Sigmoid colon (tissue), 7 donors: ENCODE results near the gene KLC4. TPM values are rescaled to one million over a fixed set of nuclear protein-coding genes. Genes with fewer than 3 reads are reported as not detected.

Source experiments
- DNase-seq: peaks from one replicate; pipeline ENCODE4 v3.0.0-alpha.2; 2019
- H3K27ac ChIP-seq, 4 donors: fragments of 200-600 bp; sonication (generic); one replicate each; pipeline ENCODE4 v1.5.1; 2016 to 2019; ENCODE audit warnings: mild to moderate bottlenecking in 1 of 4
- H3K27me3 ChIP-seq, 3 donors: fragments of 200-600 bp; sonication (generic); one replicate each; pipeline ENCODE4 v1.5.1; 2019; ENCODE audit warnings: mild to moderate bottlenecking in 1 of 3
- H3K36me3 ChIP-seq, 4 donors: fragments of 200-600 bp; sonication (generic); one replicate each; pipeline ENCODE4 v1.5.1; 2016 to 2019
- H3K4me1 ChIP-seq, 4 donors: fragments of 200-600 bp; sonication (generic); one replicate each; pipeline ENCODE4 v1.5.1; 2017 to 2019
- H3K4me3 ChIP-seq, 4 donors: fragments of 200-600 bp; sonication (generic); one replicate each; pipeline ENCODE4 v1.5.1; 2017 to 2019; ENCODE audit warnings: mild to moderate bottlenecking in 2 of 4, moderate library complexity in 1 of 4
- H3K9me3 ChIP-seq, 4 donors: fragments of 200-600 bp in 3 of 4; sonication (generic) in 3 of 4; one replicate each; pipeline versions ENCODE4 v1.5.1 to v1.6.1; 2013 to 2019
- EP300 ChIP-seq, 4 donors: sonication (generic); formaldehyde crosslinking; IDR thresholded peaks; one replicate each; pipeline ENCODE4 v1.6.1; 2017; ENCODE audit warnings: antibody characterized with exemption in 4 of 4
- POLR2A ChIP-seq, 2 donors: fragments of 450-650 bp; IDR thresholded peaks; one replicate each; pipeline ENCODE4 v1.6.1; 2016; ENCODE audit warnings: antibody characterized with exemption in 2 of 2, mild to moderate bottlenecking in 2 of 2, moderate library complexity in 2 of 2
- POLR2AphosphoS5 ChIP-seq, 4 donors: sonication (generic); formaldehyde crosslinking; IDR thresholded peaks; one replicate each; pipeline ENCODE4 v1.6.1; 2017; ENCODE audit warnings: antibody characterized with exemption in 4 of 4
- WGBS, 2 donors: extraction: QIAGEN DNeasy Blood & Tissue Kit; methylation state at CpG; one replicate each; pipeline ENCODE4 v1.1.7; 2013; 5-methylcytosine and 5-hydroxymethylcytosine counted together
- intact Hi-C: fragments of 100-400 bp; cut with DNase I; formaldehyde crosslinking; loops from one replicate; pipeline ENCODE4 v1.15.1; 2023
- polyA plus RNA-seq, 3 donors: library from polyadenylated mRNA; stranded (reverse); fragments of 200-250 nt; gene quantifications; one replicate each; pipeline ENCODE4 v1.2.3, GENCODE V29; 2013
- total RNA-seq, 4 donors: library from RNA; depleted of rRNA; stranded (reverse); fragments of >200 nt; gene quantifications; one replicate each; pipeline ENCODE4 v1.1.0, GENCODE V29; 2016
- TF ChIP-seq, protein P1 (sequence below), 4 experiments: fragments of 450-650 bp in 3 of 4; fragments of 200-600 bp in 1 of 4; IDR thresholded peaks; one replicate each; pipeline ENCODE4 v1.5.1; 2016 to 2019; ENCODE audit warnings: antibody characterized with exemption in 4 of 4, mild to moderate bottlenecking in 3 of 4, moderate library complexity in 2 of 4
- donor health status: healthy with polysubstance abuse.
- donor health status: Bipolar disorder and iron deficiency.
- donor health status: healthy.

Gene KLC4
- total and polyA plus RNA-seq, 7 donors: 23.2 to 116 (median 44.9) TPM

DNA sequence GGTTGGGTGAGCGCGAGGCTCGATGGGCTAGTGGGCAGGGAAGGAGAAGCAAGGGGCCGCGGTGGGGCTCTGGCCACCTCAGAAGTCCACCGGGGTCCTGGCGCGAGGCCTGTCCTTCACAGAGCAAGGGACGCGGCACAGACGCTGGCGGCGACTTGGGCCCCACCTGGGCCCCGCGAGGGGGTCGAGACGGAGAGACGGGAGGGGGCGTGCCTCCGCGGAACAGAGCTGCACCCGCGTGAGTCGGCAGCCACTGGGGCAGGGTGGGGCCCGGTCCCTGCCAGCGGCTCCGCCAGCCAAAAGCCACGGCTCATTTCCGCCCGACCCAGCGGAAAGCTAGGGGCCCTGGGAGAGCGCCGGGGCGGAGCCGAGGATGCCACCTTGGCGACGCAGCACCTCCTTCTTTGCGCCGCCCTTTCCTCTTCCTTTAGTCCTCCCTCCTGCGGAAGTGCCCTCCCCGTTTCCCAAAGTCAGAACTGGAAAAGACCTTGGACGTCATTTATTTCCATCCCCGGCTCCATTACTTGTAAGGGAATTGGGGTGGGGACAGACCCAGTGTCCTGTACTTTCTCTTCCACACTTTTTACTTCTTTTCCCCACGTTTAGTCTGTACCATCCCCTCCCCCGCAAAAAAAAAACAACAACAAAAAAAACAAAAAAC is 5.8 kb upstream of the KLC4 start, which contains the start of gene CUL7:
TSS of gene CUL7 (minus strand) at position 307 of the 661 bp plus-strand sequence. CDS start 1,063 bp downstream, outside the sequence.
- TF ChIP-seq, protein P1, sequence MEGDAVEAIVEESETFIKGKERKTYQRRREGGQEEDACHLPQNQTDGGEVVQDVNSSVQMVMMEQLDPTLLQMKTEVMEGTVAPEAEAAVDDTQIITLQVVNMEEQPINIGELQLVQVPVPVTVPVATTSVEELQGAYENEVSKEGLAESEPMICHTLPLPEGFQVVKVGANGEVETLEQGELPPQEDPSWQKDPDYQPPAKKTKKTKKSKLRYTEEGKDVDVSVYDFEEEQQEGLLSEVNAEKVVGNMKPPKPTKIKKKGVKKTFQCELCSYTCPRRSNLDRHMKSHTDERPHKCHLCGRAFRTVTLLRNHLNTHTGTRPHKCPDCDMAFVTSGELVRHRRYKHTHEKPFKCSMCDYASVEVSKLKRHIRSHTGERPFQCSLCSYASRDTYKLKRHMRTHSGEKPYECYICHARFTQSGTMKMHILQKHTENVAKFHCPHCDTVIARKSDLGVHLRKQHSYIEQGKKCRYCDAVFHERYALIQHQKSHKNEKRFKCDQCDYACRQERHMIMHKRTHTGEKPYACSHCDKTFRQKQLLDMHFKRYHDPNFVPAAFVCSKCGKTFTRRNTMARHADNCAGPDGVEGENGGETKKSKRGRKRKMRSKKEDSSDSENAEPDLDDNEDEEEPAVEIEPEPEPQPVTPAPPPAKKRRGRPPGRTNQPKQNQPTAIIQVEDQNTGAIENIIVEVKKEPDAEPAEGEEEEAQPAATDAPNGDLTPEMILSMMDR (IDR thresholded peaks at IDR 0.05): no peak
- no peak for TF ChIP-seq EP300 (IDR thresholded peaks at IDR 0.05)
- TF ChIP-seq POLR2A (IDR thresholded peaks at IDR 0.05): peak in 1 of 2 donors; percentile 67
- TF ChIP-seq POLR2AphosphoS5 (IDR thresholded peaks at IDR 0.05): peak; percentile 66 to 86 (median 80)
- intact Hi-C loops: loop anchor here (2.0 to 5.0 kb wide), 3 partner anchors 33 to 89 kb away; partner anchors contain the start of genes PEX6 and RRP36

GRCh38 chr6:43054206-43054943 is 5.1 kb upstream of the KLC4 start:
- TF ChIP-seq, protein P1 (IDR thresholded peaks at IDR 0.05): no peak
- no peak for TF ChIP-seq EP300 (IDR thresholded peaks at IDR 0.05)
- no peak for TF ChIP-seq POLR2A (IDR thresholded peaks at IDR 0.05)
- TF ChIP-seq POLR2AphosphoS5 (IDR thresholded peaks at IDR 0.05): no peak
- intact Hi-C loops: loop anchor here (2.0 to 5.0 kb wide), 2 partner anchors 76 to 88 kb away; partner anchors contain the start of gene PEX6
- H3K27me3 ChIP-seq: no peaks in the 10 kb centered on the region
- no peak for DNase-seq
- H3K4me3 ChIP-seq: peak overlapping the region; percentile 48 to 78 (median 71)
- WGBS, 2 donors: 76 to 78% methylated on average over 17 of the region's 17 CpGs
- H3K27ac ChIP-seq: peak overlapping the region; percentile 92 to 95 (median 94)
- H3K9me3 ChIP-seq: no peaks in the 10 kb centered on the region
- H3K36me3 ChIP-seq: peaks cover 3 to 39% (median 8%) of the 10 kb centered on the region in 4 donors
- peaks cover 0 to 29% (median 23%) of the 10 kb centered on the region in 4 donors for H3K4me1 ChIP-seq

More for the DNA sequence above, 5.8 kb upstream of the KLC4 start, which contains the start of gene CUL7:
- peaks cover 3 to 46% (median 12%) of the 10 kb centered on the region in 4 donors for H3K36me3 ChIP-seq
- peak; percentile 95 for DNase-seq
- peaks cover 0 to 26% (median 21%) of the 10 kb centered on the region in 4 donors for H3K4me1 ChIP-seq
- 2% methylated on average over 45 of the region's 45 CpGs for WGBS, 2 donors
- H3K27ac ChIP-seq: peak within 1 kb of the TSS; percentile 92 to 95 (median 94)
- no peaks in the 10 kb centered on the region for H3K27me3 ChIP-seq
- peak within 1 kb of the TSS; percentile 48 to 78 (median 71) for H3K4me3 ChIP-seq
- no peaks in the 10 kb centered on the region for H3K9me3 ChIP-seq

DNA sequence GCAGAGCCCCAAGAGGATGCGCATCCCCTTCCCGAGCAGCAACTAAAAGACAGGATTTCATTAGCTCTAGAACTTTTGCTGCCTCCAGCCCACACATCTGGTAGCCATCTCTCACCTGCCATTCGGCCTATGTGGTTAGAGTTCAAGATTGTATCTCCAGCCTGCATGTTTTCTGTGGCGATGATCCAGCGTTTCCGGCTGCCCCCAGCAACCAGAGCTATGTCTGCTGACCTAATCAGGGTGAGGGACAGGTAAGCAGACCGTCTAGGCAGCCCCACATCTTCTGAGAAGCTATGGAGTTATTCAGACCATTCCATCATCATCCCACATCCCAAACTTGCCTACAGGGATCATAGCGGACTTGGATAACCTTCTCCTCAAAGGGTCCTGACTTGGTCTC is 3.5 kb upstream of the KLC4 start:
- H3K27ac ChIP-seq: no peak overlapping the region
- H3K9me3 ChIP-seq: no peaks in the 10 kb centered on the region
- WGBS, 2 donors: 88 to 90% methylated on average over 8 of the region's 8 CpGs
- H3K4me3 ChIP-seq: no peak overlapping the region
- DNase-seq: no peak
- H3K27me3 ChIP-seq: no peaks in the 10 kb centered on the region
- TF ChIP-seq EP300 (IDR thresholded peaks at IDR 0.05): no peak
- TF ChIP-seq POLR2AphosphoS5 (IDR thresholded peaks at IDR 0.05): no peak
- TF ChIP-seq, protein P1 (IDR thresholded peaks at IDR 0.05): no peak
- TF ChIP-seq POLR2A (IDR thresholded peaks at IDR 0.05): no peak
- H3K36me3 ChIP-seq: peaks cover 3 to 32% (median 8%) of the 10 kb centered on the region in 4 donors
- H3K4me1 ChIP-seq: peaks cover 0 to 41% (median 31%) of the 10 kb centered on the region in 4 donors
- intact Hi-C loops: loop anchor here (2.0 to 5.0 kb wide), 2 partner anchors 77 to 116 kb away; partner anchors contain the start of genes PEX6 and SRF

- Histone ChIP-seq H3K4me3 (peak overlapping the region; percentile 74 to 97 (median 87)), H3K9me3 (no peaks in the 10 kb centered on the region), H3K27ac (peak overlapping the region; percentile 84 to 93 (median 90)), H3K36me3 (peaks cover 8 to 45% (median 12%) of the 10 kb centered on the region in 4 donors), H3K27me3 (no peaks in the 10 kb centered on the region), H3K4me1 (peaks cover 0 to 41% (median 27%) of the 10 kb centered on the region in 4 donors)
- 52 to 75% methylated on average over 1 of the region's 1 CpG for WGBS, 2 donors
- no peak for DNase-seq
- TF ChIP-seq, protein P1 (IDR thresholded peaks at IDR 0.05): no peak
- no peak for TF ChIP-seq EP300 (IDR thresholded peaks at IDR 0.05)
- TF ChIP-seq POLR2AphosphoS5 (IDR thresholded peaks at IDR 0.05): no peak
- no peak for TF ChIP-seq POLR2A (IDR thresholded peaks at IDR 0.05)
- intact Hi-C loops: loop anchor here (2.0 to 5.0 kb wide), 2 partner anchors 44 to 114 kb away; partner anchors contain the start of genes KLHDC3 and SRF
These were observed 900 bp upstream of the KLC4 start for GRCh38 chr6:43058531-43058930.
